Measurements from ENCODE around the gene NAALADL2.

- TF ChIP-seq CTCF (conservative IDR thresholded peaks at IDR 0.05) (no peak), EZH2 (IDR thresholded peaks at IDR 0.05; ENCODE audit: low read depth) (no peak)
Observed at GRCh38 chr3:175485436-175485835, 626.3 kb downstream of the NAALADL2 start.
